Measurements from ENCODE around the gene RNU7-1.

DNA sequence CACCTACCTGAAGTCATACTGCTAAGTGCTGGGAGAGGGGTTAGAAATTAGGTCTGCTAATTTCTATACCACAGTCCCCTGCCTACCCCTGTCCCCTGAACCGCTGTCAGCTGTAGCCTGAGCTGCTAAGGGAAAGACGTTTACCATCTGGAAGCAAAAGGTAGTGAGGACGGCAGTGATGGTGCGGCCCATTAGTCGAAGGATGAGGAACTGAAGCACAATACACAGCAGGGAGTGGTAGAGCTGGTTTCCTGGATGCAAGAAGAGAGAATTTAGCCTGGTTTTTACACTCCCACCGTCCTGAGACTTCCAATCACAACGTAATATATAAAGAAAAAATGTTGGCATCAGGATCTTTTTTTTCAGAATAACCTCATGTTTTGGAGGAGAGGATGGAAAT, 38.9 kb downstream of the RNU7-1 start:
- TF ChIP-seq, protein P1, sequence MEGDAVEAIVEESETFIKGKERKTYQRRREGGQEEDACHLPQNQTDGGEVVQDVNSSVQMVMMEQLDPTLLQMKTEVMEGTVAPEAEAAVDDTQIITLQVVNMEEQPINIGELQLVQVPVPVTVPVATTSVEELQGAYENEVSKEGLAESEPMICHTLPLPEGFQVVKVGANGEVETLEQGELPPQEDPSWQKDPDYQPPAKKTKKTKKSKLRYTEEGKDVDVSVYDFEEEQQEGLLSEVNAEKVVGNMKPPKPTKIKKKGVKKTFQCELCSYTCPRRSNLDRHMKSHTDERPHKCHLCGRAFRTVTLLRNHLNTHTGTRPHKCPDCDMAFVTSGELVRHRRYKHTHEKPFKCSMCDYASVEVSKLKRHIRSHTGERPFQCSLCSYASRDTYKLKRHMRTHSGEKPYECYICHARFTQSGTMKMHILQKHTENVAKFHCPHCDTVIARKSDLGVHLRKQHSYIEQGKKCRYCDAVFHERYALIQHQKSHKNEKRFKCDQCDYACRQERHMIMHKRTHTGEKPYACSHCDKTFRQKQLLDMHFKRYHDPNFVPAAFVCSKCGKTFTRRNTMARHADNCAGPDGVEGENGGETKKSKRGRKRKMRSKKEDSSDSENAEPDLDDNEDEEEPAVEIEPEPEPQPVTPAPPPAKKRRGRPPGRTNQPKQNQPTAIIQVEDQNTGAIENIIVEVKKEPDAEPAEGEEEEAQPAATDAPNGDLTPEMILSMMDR (IDR thresholded peaks at IDR 0.05): no peak
- no peak for TF ChIP-seq POLR2A (IDR thresholded peaks at IDR 0.05)
- TF ChIP-seq EP300 (IDR thresholded peaks at IDR 0.05): no peak
- TF ChIP-seq POLR2AphosphoS5 (IDR thresholded peaks at IDR 0.05): no peak

Data from upper lobe of left lung (tissue), 4 donors.